AG04450 (cell line): Measurements from ENCODE around the gene UBE3A. TPM values are rescaled to one million over a fixed set of nuclear protein-coding genes. Genes with fewer than 3 reads are reported as not detected.

ENCODE experiments used
- CTCF ChIA-PET: fragments of 300-600, 350-600 bp; formaldehyde crosslinking; extraction: SDS; loops from one replicate; lab custom pipeline; 2022; ENCODE audit warnings: antibody characterized with exemption, inconsistent platforms; lab: Charles Lee
- POLR2A ChIA-PET: fragments of 350-600 bp; formaldehyde crosslinking; extraction: SDS; loops from one replicate; lab custom pipeline; 2021; ENCODE audit warnings: antibody characterized with exemption, inconsistent platforms; lab: Yijun Ruan, JAX
- DNase-seq: peaks from one replicate; pipeline ENCODE4 v3.0.0-alpha.2; 2011; ENCODE audit warnings: low read depth, low spot score
- H3K27ac ChIP-seq: one replicate; pipeline ENCODE4 v1.5.1; 2012; ENCODE audit warnings: low read depth, low read length, control low read depth
- H3K27me3 ChIP-seq: one replicate; pipeline ENCODE4 v1.6.0; 2012; ENCODE audit warnings: low read length; ENCODE audit not compliant: control insufficient read depth, insufficient read depth
- H3K4me3 ChIP-seq: 2 replicates; pipeline ENCODE4 v1.5.1; 2011; ENCODE audit warnings: mild to moderate bottlenecking, low read depth, low read length, control low read depth
- H3K9me3 ChIP-seq: 2 replicates; pipeline ENCODE4 v1.5.1; 2012; ENCODE audit warnings: low read length; ENCODE audit not compliant: control insufficient read depth, insufficient read depth
- polyA plus RNA-seq: library from polyadenylated mRNA; depleted of rRNA; stranded (reverse); fragments of >200 nt; gene quantifications from 2 replicates; pipeline ENCODE4 v1.2.3, GENCODE V29; 2011
- TF ChIP-seq, protein P1 (sequence below): IDR thresholded peaks from 2 replicates; pipeline ENCODE4 v1.5.1; 2011; ENCODE audit warnings: low read depth, low read length, control low read depth, inconsistent platforms

Gene UBE3A
- polyA plus RNA-seq, 1 experiment = 51.6 TPM

DNA sequence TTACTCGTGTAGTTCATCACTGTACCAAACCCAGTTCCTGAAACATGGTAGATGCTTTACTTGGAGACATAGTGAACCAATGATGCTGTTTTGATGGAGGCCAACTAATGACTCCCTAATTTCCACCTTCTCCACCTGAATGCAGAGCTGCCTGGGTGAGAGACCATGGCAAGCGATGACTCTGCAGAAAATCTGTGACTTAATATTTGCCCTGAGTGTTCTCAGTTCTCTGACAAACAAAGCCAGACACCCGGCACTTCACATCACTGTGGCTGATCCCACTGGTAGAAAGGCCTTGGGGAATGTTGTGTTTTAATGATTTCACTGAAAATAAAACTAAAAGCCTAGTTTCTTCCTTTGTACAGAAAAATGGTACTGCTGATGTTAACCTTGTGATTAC lies 39.5 kb upstream of the UBE3A start:
- Histone ChIP-seq H3K27ac (no peak overlapping the region), H3K9me3 (no peaks in the 10 kb centered on the region), H3K4me3 (no peak overlapping the region), H3K27me3 (no peaks in the 10 kb centered on the region)
- TF ChIP-seq, protein P1, sequence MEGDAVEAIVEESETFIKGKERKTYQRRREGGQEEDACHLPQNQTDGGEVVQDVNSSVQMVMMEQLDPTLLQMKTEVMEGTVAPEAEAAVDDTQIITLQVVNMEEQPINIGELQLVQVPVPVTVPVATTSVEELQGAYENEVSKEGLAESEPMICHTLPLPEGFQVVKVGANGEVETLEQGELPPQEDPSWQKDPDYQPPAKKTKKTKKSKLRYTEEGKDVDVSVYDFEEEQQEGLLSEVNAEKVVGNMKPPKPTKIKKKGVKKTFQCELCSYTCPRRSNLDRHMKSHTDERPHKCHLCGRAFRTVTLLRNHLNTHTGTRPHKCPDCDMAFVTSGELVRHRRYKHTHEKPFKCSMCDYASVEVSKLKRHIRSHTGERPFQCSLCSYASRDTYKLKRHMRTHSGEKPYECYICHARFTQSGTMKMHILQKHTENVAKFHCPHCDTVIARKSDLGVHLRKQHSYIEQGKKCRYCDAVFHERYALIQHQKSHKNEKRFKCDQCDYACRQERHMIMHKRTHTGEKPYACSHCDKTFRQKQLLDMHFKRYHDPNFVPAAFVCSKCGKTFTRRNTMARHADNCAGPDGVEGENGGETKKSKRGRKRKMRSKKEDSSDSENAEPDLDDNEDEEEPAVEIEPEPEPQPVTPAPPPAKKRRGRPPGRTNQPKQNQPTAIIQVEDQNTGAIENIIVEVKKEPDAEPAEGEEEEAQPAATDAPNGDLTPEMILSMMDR = no peak
- no peak for DNase-seq
- CTCF ChIA-PET = no interaction called here
- POLR2A ChIA-PET = no interaction called here

DNA sequence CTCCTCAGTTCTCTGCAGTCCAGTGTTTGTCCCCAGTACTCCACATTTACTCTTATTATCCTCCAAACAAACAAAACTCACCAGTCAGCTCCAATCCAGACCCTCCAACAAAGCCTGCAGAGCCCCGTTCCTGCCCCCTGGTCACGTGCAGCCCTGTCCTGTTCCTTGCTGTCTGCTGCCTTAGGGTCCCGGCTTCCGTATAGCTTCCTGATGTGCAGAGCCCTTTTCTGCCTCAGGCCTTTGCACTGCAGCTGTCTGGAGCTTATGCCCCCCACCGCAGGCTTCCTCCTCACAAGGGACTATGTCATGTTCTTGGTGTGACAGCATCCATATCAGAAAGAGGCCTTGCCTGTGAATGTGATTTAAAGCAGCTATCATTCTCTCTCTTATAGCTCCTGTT lies 39.0 kb upstream of the UBE3A start:
- ChIA-PET POLR2A (no interaction called here), CTCF (no interaction called here)
- Histone ChIP-seq H3K9me3 (no peaks in the 10 kb centered on the region), H3K27ac (no peak overlapping the region), H3K27me3 (no peaks in the 10 kb centered on the region), H3K4me3 (no peak overlapping the region)
- DNase-seq = no peak
- TF ChIP-seq, protein P1 = no peak

DNA sequence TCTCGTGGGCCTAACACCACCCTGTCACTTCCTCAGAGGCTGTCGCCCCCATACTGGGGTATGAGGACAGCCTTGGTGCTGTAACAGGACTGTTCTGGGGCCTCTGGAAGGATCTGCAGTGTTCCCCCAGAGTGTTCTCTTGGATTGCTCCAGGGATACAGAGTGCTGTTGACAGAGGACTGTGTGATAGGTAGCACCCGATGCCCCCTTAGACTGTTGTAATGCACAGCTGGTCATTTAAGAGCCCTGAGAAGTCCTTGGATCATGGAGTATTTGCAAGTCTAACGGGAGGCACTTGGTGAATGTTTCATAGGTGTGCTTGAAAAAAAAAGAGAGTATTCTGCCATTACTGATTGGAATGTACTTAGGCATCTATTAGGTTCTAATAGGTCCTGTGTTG lies 35.4 kb upstream of the UBE3A start:
- POLR2A ChIA-PET = no interaction called here
- H3K27me3 ChIP-seq = no peaks in the 10 kb centered on the region
- H3K9me3 ChIP-seq = no peaks in the 10 kb centered on the region
- DNase-seq = no peak
- no peak overlapping the region for H3K27ac ChIP-seq
- TF ChIP-seq, protein P1 = no peak
- CTCF ChIA-PET = no interaction called here
- H3K4me3 ChIP-seq = no peak overlapping the region

DNA sequence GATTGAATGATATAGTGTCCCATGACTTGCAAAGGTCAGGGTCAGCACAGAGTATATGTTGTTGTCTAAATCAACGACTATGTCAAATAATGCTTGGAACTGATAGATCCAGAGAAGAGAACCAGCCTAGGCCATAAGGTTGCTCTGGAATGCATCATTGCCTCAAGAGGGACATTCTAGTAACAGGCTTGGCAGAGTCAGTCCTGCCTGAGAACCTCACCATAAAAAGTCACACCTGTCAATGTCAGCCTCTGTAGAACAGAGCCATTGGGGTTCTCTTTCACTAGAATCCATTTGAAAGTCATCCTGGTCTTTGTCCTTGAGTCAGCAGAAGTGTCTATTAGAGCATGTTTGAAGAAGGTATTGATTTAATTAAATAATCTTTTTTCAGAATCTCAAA lies 31.4 kb upstream of the UBE3A start:
- no peaks in the 10 kb centered on the region for H3K27me3 ChIP-seq
- no peak overlapping the region for H3K27ac ChIP-seq
- H3K9me3 ChIP-seq = no peaks in the 10 kb centered on the region; the same call in 1 of the 2 replicates
- POLR2A ChIA-PET = no interaction called here
- DNase-seq = no peak
- H3K4me3 ChIP-seq = no peak overlapping the region
- TF ChIP-seq, protein P1 = no peak
- CTCF ChIA-PET = no interaction called here

DNA sequence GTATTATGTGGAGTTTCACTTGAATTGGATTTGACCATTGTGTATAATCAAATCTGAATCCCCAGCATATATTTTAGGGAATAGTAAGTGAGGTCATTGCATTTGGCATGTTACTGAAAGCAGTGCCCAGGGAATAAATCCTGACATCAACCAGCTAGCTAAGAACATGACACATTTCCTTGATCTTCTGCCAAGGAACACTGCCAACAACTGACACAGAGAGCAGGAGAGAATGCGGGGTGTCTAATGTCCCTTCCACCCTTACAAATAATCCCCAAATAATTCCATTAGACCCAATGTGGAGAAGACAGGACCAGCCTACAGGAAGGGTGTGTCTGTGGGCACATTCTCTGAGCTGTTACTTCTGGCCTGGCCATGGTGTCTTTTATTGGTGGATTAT lies 30.6 kb upstream of the UBE3A start:
- POLR2A ChIA-PET = no interaction called here

More for the DNA sequence above, 30.6 kb upstream of the UBE3A start:
- TF ChIP-seq, protein P1 = no peak
- H3K27ac ChIP-seq = no peak overlapping the region
- no peak overlapping the region for H3K4me3 ChIP-seq
- CTCF ChIA-PET = no interaction called here
- DNase-seq = no peak
- no peaks in the 10 kb centered on the region for H3K27me3 ChIP-seq
- no peaks in the 10 kb centered on the region; the same call in 1 of the 2 replicates for H3K9me3 ChIP-seq
